HG03103 (cell line): ENCODE data around the gene DAZAP1.
A peak's percentile ranks its signal among the peaks of the same experiment; 100 is the strongest.

Experiments
- ATAC-seq: cut with Tn5 transposase; IDR thresholded peaks from one replicate; pipeline ENCODE4 v1.9.1; 2021; ENCODE audit warnings: low read depth; ENCODE audit not compliant: unreplicated experiment

DAZAP1 gene

GRCh38 chr19:1376415-1376805 is 31.0 kb upstream of the DAZAP1 start:
- ATAC-seq, result no peak

- ATAC-seq, result no peak
Measured at GRCh38 chr19:1377176-1377964, 30.0 kb upstream of the DAZAP1 start.

- no peak for ATAC-seq
Measured at GRCh38 chr19:1377965-1378785, 29.2 kb upstream of the DAZAP1 start.

GRCh38 chr19:1379126-1379905 is 28.1 kb upstream of the DAZAP1 start:
- no peak for ATAC-seq

GRCh38 chr19:1379961-1380489 is 27.4 kb upstream of the DAZAP1 start:
- no peak for ATAC-seq

- no peak for ATAC-seq
Measured at GRCh38 chr19:1382250-1382649, 25.1 kb upstream of the DAZAP1 start.

- no peak for ATAC-seq
Measured at GRCh38 chr19:1383017-1383311, 24.4 kb upstream of the DAZAP1 start.

GRCh38 chr19:1383312-1384084 is 23.9 kb upstream of the DAZAP1 start, which contains the start of gene NDUFS7:
Gene NDUFS7 (plus strand): TSS chr19:1383907. CDS start chr19:1383927, 20 bp downstream.
- peak; percentile 67 for ATAC-seq

GRCh38 chr19:1384085-1384462 is 23.3 kb upstream of the DAZAP1 start:
- no peak for ATAC-seq

- no peak for ATAC-seq
Measured at GRCh38 chr19:1384478-1385110, 22.8 kb upstream of the DAZAP1 start.

- no peak for ATAC-seq
Measured at GRCh38 chr19:1385816-1386215, 21.6 kb upstream of the DAZAP1 start.

GRCh38 chr19:1386945-1387683 is 20.3 kb upstream of the DAZAP1 start:
- no peak for ATAC-seq

GRCh38 chr19:1387684-1388636 is 19.4 kb upstream of the DAZAP1 start:
- ATAC-seq, result no peak

GRCh38 chr19:1388637-1389026 is 18.8 kb upstream of the DAZAP1 start:
- no peak for ATAC-seq

GRCh38 chr19:1389033-1389940 is 18.1 kb upstream of the DAZAP1 start:
- no peak for ATAC-seq

- no peak for ATAC-seq
Measured at GRCh38 chr19:1390890-1391423, 16.4 kb upstream of the DAZAP1 start.

- no peak for ATAC-seq
Measured at GRCh38 chr19:1392407-1392806, 15.0 kb upstream of the DAZAP1 start.
